Cardiac fibroblast (primary cell): Measurements from ENCODE around the gene MRPL21.

ENCODE experiments used
- DNase-seq, 2 donors: peaks; one replicate each; pipeline versions ENCODE4 v3.0.0 to v3.0.0-alpha.2; 2010; ENCODE audit warnings: low read depth in 2 of 2
- H3K4me3 ChIP-seq, 2 donors: replicated peaks in 1 of 2; 1 replicate in 1 of 2; 2 replicates in 1 of 2; pipeline ENCODE4 v1.5.1; 2011; ENCODE audit warnings: low read depth in 2 of 2, low read length in 2 of 2, mild to moderate bottlenecking in 2 of 2, moderate library complexity in 1 of 2
- TF ChIP-seq, protein P1 (sequence below): IDR thresholded peaks from one replicate; pipeline ENCODE4 v1.5.1; 2011; ENCODE audit warnings: low read depth, mild to moderate bottlenecking, low read length, inconsistent platforms

Gene MRPL21

DNA sequence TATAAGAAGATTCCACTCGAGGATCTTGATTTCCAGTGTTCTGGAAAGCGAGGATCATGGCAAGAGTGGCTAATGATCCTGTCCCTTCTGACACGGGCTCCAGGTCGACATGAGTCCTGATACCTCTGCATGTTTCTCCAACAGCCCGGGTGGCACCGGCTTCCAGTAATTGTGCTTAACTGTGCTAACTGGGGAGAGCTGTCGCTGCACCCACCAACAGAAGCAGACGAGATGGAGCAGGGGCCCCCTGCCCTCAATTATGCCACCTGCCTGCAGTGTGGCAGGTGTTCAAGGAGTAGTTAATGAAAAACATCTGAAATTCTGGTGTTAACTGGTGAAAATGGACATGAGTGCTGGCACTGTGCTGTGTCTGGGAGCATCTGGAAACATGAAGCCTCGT is 6.2 kb downstream of the MRPL21 start:
- no peak overlapping the region for H3K4me3 ChIP-seq
- no peak for DNase-seq

DNA sequence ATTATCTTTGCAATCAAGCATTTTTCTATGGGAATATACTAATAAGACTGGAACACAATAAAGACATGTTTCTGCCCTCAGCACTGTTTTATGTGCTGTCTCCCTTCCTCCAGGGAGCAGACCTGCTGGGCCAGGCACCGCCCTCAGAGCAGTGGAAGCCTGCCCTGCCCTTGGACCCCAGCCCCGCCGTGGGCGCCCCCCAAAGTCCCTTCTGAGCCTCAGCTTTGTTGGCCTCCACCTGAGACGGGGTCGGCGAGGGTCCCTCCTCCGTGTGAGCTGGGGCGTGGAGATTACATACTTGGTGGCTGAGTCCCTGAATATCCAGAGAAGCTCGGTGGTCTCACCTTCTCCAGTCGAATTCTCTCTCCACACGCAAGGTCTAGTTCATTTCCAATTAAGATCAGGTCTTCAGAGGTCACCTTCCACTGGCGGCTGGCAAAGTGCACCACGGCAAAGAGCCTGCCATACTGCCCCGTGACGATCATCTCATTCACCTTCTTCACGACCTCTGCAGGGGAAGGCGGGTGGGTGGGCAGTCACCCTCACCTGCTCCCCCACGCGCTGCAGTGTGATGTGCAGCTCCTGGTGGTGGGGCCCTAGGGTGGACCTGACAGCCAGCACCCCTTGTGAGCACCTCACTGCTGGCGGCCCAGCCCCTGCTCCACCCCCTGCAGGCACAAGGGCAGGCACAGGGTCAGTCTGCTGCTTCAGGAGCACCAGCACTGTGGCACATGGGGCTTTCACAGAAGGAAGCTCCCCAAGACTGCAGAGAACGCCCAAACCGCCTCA is 7.3 kb downstream of the MRPL21 start:
- TF ChIP-seq, protein P1, sequence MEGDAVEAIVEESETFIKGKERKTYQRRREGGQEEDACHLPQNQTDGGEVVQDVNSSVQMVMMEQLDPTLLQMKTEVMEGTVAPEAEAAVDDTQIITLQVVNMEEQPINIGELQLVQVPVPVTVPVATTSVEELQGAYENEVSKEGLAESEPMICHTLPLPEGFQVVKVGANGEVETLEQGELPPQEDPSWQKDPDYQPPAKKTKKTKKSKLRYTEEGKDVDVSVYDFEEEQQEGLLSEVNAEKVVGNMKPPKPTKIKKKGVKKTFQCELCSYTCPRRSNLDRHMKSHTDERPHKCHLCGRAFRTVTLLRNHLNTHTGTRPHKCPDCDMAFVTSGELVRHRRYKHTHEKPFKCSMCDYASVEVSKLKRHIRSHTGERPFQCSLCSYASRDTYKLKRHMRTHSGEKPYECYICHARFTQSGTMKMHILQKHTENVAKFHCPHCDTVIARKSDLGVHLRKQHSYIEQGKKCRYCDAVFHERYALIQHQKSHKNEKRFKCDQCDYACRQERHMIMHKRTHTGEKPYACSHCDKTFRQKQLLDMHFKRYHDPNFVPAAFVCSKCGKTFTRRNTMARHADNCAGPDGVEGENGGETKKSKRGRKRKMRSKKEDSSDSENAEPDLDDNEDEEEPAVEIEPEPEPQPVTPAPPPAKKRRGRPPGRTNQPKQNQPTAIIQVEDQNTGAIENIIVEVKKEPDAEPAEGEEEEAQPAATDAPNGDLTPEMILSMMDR: no peak
- H3K4me3 ChIP-seq: no peak overlapping the region
- DNase-seq: no peak

More for the DNA sequence above, 6.2 kb downstream of the MRPL21 start:
- TF ChIP-seq, protein P1: no peak

DNA sequence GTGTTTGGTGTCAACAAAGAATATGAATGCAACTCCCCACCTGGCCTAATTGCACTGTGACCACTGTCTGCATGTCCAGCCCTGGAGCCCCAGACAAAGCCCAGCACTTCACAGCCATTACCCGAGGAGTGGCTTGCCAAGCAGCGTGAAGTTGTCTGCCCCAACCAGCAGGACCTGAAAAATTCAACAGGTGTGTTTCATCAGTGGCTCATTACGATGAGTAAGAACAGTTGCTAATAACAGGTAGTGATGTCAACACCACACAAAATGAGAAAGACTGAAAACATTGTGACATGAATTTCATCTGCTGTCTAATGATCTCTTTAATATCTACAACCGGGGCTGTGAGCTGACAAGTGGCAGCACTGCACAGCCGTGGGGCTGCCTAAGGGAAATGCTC is 10.3 kb downstream of the MRPL21 start:
- TF ChIP-seq, protein P1: no peak
- H3K4me3 ChIP-seq: no peak overlapping the region
- DNase-seq: no peak

DNA sequence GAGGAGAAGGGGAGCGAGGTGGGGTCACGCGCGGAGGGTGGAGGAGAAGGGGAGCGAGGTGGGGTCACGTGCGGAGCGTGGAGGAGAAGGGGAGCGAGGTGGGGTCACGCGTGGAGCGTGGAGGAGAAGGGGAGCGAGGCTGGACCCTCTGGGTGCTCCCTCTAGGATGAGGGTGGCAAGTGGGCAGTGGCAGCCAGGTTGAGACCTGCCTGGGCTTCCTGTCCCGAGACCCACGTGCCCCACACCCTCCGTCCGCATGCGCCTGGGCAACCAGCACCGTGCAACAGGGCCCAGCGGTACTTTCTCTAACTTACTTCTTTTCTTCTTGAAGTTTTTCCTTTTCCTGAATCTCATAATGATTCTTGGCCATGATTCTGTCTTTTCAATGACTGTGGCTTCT is 11.1 kb downstream of the MRPL21 start:
- no peak for DNase-seq
- H3K4me3 ChIP-seq: no peak overlapping the region
- TF ChIP-seq, protein P1: no peak

DNA sequence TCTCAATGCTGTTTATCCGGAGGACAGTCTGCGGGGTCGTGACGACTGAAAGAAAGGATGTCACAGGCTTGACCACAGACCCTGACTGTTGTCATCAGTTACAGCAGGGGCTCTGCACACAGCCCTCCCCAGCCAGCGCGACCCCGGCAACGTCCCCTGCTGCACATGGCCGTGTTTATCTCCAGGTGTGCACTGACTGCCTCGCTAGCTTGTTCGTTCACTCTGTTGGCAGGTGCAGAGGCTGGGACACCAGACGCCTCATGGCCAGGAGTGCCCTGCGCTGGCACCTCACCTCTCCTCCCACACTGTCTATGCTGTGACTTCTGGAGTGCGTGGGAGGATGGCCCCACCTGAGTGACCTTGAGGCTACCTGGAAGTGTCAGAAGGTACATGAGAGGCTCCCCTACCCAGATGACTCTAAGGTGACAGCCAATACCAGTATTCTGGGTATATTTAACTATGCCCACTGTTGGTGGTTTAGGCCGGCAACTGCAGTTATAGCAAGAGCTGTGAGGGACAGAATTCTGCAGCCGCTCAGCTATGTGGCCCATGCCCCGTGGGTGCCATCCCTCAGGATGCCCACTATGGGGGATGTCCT is 12.2 kb downstream of the MRPL21 start:
- no peak for DNase-seq
- H3K4me3 ChIP-seq: no peak overlapping the region
- TF ChIP-seq, protein P1: no peak

DNA sequence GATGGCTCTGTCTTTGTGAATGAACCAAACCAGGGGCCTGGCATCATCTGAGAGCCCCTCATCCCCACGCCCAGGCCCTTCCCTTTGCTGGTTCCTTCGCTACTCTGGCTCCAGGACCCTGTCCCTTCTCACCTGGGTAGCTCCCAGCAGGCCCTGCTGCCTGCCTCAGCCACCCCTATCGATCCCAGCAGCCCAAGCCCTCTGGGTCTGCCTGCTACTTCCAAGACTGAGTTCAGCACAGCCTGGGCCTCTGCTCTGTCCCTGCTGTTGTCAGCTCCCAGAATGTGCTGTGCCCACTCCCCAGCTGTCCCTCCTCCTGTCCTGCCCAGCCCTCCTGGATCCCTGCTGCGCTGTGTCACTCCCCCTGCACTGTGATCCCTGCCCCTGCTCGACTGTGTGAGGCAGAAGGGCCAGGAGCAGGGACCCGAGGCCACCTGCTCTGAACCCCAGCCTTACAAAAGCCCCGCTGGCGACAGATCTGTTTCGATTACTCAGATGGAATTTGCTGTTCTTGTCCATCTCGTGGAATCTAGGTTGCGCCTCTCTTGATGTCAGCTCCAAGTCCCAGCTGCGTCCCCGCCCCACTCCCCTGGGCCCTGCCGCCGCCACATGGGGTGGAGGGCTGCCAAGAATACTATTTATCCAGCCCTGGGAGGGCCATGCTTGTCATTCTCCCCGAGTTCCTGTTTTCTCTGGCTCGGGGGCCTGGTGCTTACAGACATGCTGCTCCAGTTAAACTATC is 13.0 kb downstream of the MRPL21 start:
- DNase-seq: peak; percentile 79 to 91
- H3K4me3 ChIP-seq: no peak overlapping the region
- TF ChIP-seq, protein P1: no peak
